Measurements from ENCODE around the gene USP3. TPM values are rescaled to one million over a fixed set of nuclear protein-coding genes. Genes with fewer than 3 reads are reported as not detected.

USP3 gene
- total and polyA plus RNA-seq, 8 donors, result 37.4 to 80.7 (median 42.3) TPM

DNA sequence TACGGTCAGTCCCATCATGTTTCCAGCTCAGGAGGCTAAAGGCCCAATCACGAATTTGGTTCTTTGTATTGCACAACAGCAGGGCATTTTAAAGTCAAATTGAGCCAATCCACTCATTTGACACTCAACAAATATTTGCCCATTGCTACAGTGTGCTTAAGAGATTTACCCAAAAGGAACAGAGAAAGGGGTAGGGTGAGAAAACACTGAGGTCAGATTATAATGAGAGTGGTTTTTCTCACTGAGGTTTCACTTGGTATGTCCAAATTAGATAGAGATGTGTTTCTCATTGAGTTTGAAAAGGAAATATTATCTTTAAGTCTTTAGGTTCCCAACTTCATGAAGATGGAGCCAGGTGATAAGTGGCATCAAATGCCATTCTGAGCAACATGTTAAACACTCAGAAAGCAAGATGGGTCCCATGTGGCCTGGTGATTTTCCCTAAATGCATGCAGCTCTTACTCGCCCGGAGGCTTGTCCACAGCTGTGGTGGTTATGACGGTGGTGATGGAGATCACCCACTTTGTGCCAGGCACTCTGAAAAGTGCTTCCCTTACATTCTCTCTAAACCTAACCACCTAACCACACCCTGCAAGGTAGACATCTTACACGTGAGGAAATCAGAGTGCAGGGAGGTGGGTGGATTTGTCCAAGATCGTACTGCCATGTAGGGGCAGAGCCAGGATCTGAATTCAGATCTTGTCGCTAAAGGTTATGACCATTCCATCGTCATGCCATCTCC, 31.2 kb upstream of the USP3 start:
- H3K4me3 ChIP-seq, result no peak overlapping the region
- ATAC-seq (peak; percentile 69), DNase-seq (peak in 1 of 4 donors; percentile 49)
- H3K9me3 ChIP-seq, result no peaks in the 10 kb centered on the region
- H3K36me3 ChIP-seq, result no peaks in the 10 kb centered on the region
- peak overlapping the region in 1 of 2 donors; percentile 40 for H3K27ac ChIP-seq
- intact Hi-C loops (cut with DNase I), result no loop called here
- TF ChIP-seq, protein P1, sequence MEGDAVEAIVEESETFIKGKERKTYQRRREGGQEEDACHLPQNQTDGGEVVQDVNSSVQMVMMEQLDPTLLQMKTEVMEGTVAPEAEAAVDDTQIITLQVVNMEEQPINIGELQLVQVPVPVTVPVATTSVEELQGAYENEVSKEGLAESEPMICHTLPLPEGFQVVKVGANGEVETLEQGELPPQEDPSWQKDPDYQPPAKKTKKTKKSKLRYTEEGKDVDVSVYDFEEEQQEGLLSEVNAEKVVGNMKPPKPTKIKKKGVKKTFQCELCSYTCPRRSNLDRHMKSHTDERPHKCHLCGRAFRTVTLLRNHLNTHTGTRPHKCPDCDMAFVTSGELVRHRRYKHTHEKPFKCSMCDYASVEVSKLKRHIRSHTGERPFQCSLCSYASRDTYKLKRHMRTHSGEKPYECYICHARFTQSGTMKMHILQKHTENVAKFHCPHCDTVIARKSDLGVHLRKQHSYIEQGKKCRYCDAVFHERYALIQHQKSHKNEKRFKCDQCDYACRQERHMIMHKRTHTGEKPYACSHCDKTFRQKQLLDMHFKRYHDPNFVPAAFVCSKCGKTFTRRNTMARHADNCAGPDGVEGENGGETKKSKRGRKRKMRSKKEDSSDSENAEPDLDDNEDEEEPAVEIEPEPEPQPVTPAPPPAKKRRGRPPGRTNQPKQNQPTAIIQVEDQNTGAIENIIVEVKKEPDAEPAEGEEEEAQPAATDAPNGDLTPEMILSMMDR (IDR thresholded peaks at IDR 0.05), result no peak
- no peaks in the 10 kb centered on the region for H3K27me3 ChIP-seq
- peaks cover 14 to 15% of the 10 kb centered on the region in 2 donors for H3K4me1 ChIP-seq

DNA sequence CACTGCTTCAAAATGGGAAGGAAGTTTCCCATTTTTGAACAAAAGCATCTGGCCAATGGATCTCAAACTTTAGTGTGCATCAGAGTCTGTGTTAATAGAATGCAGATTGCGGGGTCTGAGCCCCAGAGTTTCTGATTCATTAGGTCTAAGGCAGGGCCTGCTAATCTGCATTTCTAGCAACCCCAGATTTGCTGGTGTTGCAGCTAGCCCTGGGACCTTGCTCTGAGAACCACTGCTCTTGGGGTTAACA, 30.7 kb upstream of the USP3 start:
- ATAC-seq, result no peak
- peak overlapping the region in 1 of 2 donors; percentile 40 for H3K27ac ChIP-seq
- no peaks in the 10 kb centered on the region for H3K27me3 ChIP-seq
- no peak for DNase-seq
- intact Hi-C loops (cut with DNase I), result no loop called here
- H3K36me3 ChIP-seq, result no peaks in the 10 kb centered on the region
- peaks cover 14 to 15% of the 10 kb centered on the region in 2 donors for H3K4me1 ChIP-seq
- TF ChIP-seq, protein P1 (IDR thresholded peaks at IDR 0.05), result no peak
- H3K9me3 ChIP-seq, result no peaks in the 10 kb centered on the region
- H3K4me3 ChIP-seq, result no peak overlapping the region

DNA sequence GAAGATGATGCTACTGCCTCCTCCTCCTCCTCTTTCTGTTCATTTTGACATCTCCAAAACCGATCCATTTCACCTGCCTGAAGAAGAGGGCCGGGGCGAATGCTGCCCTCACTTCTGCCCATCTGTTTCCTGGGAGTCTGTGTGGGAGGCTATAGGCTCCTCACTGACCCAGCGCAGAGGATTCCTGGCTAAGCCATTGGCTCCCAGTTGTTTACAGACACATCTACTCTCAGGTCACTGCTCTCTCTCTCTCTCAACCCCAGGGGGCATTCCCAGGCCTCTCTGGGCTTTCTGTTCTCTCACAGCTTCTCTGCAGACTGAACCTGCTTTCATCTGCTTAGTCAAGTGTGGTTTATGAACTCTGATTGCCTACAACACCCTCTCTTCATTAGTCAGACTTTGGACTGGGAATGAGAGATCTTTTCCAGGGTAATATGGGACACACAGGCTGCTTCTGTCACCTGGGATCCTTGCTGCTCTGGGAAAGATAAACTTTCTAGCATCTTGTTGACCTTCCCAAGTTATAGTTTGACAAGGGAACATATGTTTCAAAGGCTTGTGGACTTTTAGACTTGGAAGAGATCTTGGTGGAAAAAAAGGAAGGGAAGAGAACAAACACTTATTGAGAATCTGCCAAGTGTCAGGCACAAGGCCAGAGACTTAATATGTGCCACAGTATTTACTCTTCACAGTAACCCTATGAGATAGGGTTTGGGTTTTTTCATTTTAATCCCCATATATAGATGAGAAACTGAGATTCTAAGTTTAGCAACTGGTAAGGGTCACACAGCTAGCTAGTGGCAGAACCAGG, 30.2 kb upstream of the USP3 start:
- Histone ChIP-seq H3K36me3 (no peaks in the 10 kb centered on the region), H3K4me3 (no peak overlapping the region), H3K4me1 (peaks cover 14 to 15% of the 10 kb centered on the region in 2 donors), H3K27me3 (no peaks in the 10 kb centered on the region), H3K27ac (peak overlapping the region; percentile 40 to 50), H3K9me3 (no peaks in the 10 kb centered on the region)
- TF ChIP-seq, protein P1 (IDR thresholded peaks at IDR 0.05), result no peak
- DNase-seq (peak in 1 of 4 donors; percentile 51), ATAC-seq (peak; percentile 69)
- intact Hi-C loops (cut with DNase I), result no loop called here

DNA sequence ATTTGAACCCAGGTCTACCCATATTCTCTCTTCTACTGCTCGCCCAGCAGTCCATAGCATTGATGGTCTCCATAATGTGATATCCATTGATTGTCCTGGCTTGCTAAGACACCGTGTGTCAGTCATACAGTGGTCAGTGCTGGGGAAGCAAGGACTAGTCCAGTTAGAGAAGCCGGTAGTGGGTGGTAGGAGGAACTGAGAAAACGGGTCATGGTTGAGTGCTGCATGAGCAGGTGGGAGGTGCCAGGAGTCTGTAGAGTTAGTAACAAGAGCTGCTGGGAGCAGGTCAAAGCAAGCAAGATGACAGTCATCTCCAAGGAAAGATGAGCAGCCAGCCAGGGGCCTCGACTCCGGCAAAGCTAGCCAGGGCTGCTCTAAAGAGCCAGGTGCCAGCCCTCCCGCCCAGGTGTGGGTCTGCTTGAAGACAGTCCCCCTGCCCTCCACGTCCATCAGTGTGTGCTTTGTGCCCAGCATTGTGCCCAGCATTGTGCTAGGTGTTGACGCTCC, 29.5 kb upstream of the USP3 start:
- no peak for DNase-seq
- TF ChIP-seq, protein P1 (IDR thresholded peaks at IDR 0.05), result no peak
- peaks cover 14 to 22% of the 10 kb centered on the region in 2 donors for H3K4me1 ChIP-seq
- peak overlapping the region; percentile 40 to 50 for H3K27ac ChIP-seq
- ATAC-seq, result peak; percentile 66
- intact Hi-C loops (cut with DNase I), result no loop called here
- H3K9me3 ChIP-seq, result no peaks in the 10 kb centered on the region
- H3K4me3 ChIP-seq, result no peak overlapping the region
- H3K27me3 ChIP-seq, result no peaks in the 10 kb centered on the region
- no peaks in the 10 kb centered on the region for H3K36me3 ChIP-seq

DNA sequence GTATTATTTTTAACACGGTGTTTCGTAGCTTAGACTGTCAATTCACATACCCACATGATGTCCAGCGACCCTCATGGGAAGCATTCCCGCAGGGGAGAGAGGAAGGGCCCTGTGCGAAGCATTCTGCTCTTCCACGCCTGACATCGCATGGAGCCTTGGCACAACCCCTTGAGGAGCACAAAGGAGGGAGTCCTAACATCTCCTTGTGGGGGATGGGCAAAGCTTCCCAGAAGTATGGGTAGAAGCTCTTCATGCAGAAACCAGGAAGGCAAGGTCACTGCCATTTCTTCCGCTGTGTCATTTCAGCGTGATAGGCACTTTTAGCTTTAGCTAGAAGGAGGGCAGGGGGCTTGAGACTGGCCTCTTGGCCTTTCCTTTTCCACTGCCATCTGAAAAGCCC, 28.7 kb upstream of the USP3 start:
- intact Hi-C loops (cut with DNase I), result no loop called here

More for the DNA sequence above, 28.7 kb upstream of the USP3 start:
- TF ChIP-seq, protein P1 (IDR thresholded peaks at IDR 0.05), result no peak
- DNase-seq (no peak), ATAC-seq (no peak)
- H3K4me1 ChIP-seq, result peaks cover 14 to 30% of the 10 kb centered on the region in 2 donors
- no peak overlapping the region for H3K4me3 ChIP-seq
- H3K9me3 ChIP-seq, result no peaks in the 10 kb centered on the region
- H3K36me3 ChIP-seq, result no peaks in the 10 kb centered on the region
- H3K27me3 ChIP-seq, result no peaks in the 10 kb centered on the region
- peak overlapping the region in 1 of 2 donors; percentile 26 for H3K27ac ChIP-seq

All from left lung (tissue), 10 donors.